Muscle of back (tissue), 11 donors: Measurements from ENCODE around the gene CNBD2. TPM values are rescaled to one million over a fixed set of nuclear protein-coding genes. Genes with fewer than 3 reads are reported as not detected.
"Not testable (repeated sequence)": the region's sequence is repeated elsewhere in the genome, so short reads cannot be mapped to it uniquely, and the experiment has no call there.

Experiments used
- DNase-seq, 3 donors: peaks; one replicate each; pipeline versions ENCODE4 v3.0.0 to v3.0.0-alpha.2; 2013
- polyA plus RNA-seq, 10 donors: library from polyadenylated mRNA; unstranded; fragments of 120-200 nt; gene quantifications; one replicate each; pipeline ENCODE4 v1.2.1, GENCODE V29; 2013; ENCODE audit not compliant: insufficient read length in 10 of 10

Gene CNBD2
- polyA plus RNA-seq, 10 donors, result 0.16 to 0.88 (median 0.37) TPM; not detected in 2

DNA sequence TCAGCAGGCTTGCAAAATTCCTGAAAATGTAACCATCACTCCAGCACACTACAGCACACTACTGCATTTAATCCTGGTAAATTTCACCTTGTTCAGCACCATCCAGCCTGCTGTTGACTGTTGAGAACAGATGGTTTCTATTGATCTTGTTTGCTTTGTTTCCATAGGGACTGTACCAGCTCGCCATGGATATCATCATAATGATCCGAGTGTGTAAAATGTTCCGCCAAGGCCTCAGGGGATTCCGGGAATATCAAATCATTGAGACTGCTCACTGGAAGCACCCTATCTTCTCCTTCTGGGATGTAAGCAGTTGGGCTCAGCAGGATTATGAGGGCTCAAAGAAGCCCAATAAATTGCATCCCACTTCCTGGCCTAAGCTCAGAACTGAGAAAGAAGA, 4.1 kb downstream of the CNBD2 start:
- no peak for DNase-seq

DNA sequence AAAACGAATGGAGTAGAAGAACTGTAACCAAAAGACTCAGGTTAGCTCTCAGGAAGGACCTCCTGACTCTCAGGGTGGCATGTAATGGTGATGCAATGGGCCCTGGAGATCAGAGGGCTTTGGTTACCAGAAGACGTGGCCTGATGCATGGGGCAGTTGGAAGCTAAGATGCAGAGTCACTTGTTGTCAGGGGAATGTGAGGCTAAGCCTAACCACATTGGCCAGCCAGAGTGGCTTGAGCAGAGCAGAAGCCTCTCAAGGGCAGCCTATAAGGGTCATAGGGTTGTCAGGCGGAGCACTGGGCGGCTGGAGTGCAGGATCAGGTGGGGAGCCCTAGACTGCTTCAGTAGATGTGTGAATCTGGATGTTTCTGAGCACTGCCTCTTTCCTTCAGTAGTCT, 5.9 kb downstream of the CNBD2 start:
- DNase-seq, result no peak

GRCh38 chr20:35975576-35976373, 7.4 kb downstream of the CNBD2 start:
- no peak for DNase-seq

- DNase-seq, result no peak
Observed at GRCh38 chr20:35978041-35978513, 9.7 kb downstream of the CNBD2 start.

DNA sequence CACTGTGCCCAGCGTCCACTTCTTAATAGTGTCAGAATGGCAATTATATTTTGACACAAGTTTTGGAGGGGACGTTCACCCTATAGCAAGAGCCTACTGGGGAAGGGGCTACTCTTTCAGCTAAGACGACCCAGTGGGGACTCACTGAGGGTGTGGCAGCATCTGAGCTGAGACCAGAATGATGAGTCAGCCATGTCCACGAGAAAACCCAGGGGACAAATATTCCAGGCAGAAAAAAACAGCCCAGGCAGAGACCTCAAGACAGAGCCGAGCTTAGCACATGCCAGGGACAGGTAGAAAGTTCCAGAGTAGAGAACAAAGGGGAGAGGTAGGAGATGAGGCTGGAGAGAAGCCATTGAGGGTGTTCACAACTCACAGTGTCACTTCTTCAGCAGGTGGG, 11.2 kb downstream of the CNBD2 start:
- no peak for DNase-seq

GRCh38 chr20:35981969-35982368, 13.6 kb downstream of the CNBD2 start:
- no peak for DNase-seq

DNA sequence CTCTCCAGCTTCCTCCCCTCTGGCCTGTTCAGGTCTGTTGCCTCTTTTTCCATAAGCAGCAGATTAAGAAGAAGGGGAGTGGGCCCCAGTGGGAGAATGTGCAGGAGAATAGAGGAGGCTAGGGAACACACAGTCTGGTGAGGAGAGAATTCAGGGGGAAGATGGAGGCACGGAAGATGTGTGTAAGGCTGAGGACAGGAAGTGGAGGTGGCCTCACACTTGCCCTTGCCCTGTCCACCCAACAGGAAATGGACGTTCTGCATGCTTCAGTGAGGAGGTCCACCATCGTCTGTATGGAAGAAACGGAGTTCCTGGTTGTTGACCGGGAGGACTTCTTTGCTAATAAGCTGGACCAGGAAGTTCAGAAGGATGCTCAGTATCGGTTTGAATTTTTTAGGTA, 16.0 kb downstream of the CNBD2 start:
- no peak for DNase-seq

GRCh38 chr20:35985806-35986205, 17.4 kb downstream of the CNBD2 start:
- DNase-seq, result no peak

DNA sequence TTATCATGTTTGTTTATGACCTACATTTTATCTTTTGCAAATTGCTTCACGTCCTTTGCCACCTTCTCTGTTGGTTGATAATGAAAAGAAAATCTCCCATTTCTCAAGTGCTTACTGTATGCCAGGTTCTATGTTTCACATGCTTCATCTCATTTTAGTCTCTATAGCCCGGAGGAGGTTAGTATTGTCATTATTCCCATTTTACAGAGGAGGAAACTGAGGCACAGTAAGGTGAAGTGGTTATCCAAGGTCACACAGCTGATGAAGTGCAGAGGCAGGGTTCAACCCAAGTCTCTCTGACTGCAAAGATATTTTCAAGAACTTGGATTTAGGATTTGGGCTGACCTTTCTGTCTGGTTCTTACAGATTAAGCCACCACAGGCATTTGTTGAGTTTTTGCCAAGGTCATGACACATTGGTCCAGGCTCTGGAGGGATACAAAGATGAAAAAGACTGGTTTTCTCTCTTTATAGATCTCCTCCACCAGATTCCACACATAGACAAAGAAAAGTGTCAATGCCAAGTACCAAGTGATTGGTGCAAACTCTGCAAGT, 20.6 kb downstream of the CNBD2 start:
- DNase-seq, result no peak

GRCh38 chr20:35991142-35991771, 22.9 kb downstream of the CNBD2 start:
- DNase-seq, result peak; percentile 3 to 41 (median 10)

GRCh38 chr20:35992713-35993335, 24.4 kb downstream of the CNBD2 start:
- DNase-seq, result peak; percentile 62 to 87 (median 79)

DNA sequence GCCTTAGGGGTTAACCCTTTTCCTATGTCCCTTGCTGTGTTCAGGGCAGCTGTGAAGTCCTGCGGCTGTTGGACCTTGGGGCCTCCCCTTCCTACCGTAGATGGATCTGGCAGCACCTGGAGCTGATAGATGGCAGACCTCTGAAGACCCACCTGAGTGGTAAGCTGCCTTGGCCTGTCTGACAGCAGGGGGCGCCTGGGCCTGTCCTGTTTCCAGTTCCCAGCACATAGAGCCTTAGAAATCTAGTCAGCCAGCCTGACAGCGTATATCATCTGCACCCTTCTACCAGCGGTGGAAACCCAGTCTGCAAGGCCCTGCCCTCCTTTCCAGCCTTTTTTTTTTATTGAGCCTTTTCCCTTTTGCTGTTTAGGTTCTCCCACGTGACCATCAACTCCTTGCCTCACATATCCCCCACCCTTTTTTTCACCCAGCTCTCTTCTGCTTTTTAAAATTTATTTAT, 26.6 kb downstream of the CNBD2 start:
- DNase-seq, result peak; percentile 67 to 87 (median 79)

DNA sequence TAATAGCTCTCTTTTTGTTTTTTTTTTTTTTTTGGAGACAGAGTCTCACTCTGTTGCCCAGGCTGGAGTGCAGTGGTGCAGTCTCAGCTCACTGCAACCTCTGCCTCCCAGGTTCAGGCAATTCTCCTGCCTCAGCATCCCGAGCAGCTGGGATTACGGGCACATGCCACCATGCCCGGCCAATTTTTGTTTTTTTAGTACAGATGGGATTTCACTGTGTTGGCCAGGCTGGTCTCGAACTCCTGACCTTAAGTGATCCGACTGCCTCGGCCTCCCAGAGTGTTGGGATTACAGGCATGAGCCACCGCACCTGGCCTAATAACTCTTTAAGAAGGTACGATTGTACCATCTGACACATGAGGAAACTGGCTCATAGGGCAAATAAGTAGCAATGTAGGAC, 28.1 kb downstream of the CNBD2 start:
- DNase-seq, result not testable (repeated sequence)

GRCh38 chr20:36001331-36001730, 32.9 kb downstream of the CNBD2 start:
- DNase-seq, result not testable (repeated sequence)

DNA sequence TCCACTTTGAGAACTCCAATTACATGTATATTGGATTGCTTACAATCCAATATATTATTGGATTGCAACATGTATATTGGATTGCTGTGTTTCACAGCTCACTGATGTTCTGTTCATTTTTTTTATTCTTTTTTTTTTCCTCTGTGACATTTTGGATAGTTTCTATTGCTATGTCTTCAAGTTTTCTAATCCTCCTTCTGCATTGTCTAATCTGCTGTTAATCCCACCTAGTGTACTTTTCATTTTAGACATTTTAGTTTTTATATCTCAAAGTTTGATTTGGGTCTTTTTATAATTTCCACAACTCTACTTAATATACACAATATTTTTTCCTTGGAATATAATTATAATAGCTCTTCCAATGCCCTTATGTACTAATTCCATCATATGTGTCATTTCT, 34.5 kb downstream of the CNBD2 start:
- no peak for DNase-seq

- no peak for DNase-seq
Observed at GRCh38 chr20:36004045-36004444, 35.7 kb downstream of the CNBD2 start.

GRCh38 chr20:36008461-36009035, 40.2 kb downstream of the CNBD2 start:
- DNase-seq, result no peak

DNA sequence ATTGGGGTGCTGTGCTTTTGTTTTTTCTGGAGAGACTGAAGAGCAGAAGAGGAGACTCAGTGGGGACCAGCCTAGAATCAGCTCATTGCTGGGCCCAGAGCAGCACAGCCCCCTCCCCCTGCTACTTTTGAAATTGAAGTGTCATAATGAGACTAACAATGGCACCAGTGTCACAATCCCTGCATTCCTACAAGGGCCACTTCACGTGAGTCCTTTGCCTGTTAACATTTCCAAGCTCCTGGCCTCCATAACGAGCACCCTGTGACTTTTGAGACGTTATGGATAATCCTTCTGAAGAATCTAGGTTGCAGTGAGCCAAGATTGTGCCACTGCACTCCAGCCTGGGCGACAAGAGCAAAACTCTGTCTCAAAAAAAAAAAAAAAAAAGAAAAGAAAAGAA, 41.7 kb downstream of the CNBD2 start:
- DNase-seq, result no peak

DNA sequence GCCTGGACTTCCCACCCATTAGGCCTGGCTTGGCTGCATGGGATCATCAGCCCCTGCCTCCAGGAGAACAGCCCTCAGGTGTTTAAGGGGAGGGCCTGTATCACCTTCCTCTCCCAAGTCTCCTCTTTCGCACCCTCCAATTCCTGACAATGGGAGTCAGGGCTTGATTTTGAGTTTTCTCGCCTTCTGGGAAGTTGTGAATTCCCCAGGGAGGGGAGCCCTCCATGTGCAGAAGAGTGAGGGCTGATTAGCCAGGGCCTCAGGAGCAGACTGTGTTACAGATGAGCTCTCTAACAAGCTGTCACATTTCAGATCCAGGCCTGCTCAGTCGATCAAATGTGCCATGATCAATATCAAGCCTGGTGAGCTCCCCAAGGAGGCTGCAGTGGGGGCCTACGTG, 42.4 kb downstream of the CNBD2 start:
- DNase-seq, result no peak

GRCh38 chr20:36015806-36016403, 47.5 kb downstream of the CNBD2 start:
- DNase-seq, result no peak
